ENCODE results near the gene RPLP2.

- TF ChIP-seq, protein P1, sequence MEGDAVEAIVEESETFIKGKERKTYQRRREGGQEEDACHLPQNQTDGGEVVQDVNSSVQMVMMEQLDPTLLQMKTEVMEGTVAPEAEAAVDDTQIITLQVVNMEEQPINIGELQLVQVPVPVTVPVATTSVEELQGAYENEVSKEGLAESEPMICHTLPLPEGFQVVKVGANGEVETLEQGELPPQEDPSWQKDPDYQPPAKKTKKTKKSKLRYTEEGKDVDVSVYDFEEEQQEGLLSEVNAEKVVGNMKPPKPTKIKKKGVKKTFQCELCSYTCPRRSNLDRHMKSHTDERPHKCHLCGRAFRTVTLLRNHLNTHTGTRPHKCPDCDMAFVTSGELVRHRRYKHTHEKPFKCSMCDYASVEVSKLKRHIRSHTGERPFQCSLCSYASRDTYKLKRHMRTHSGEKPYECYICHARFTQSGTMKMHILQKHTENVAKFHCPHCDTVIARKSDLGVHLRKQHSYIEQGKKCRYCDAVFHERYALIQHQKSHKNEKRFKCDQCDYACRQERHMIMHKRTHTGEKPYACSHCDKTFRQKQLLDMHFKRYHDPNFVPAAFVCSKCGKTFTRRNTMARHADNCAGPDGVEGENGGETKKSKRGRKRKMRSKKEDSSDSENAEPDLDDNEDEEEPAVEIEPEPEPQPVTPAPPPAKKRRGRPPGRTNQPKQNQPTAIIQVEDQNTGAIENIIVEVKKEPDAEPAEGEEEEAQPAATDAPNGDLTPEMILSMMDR (IDR thresholded peaks at IDR 0.05 in 4 of 5, conservative IDR thresholded peaks at IDR 0.05 in 1 of 5) = no peak
- no peak for TF ChIP-seq POLR2A (IDR thresholded peaks at IDR 0.05)
Observed at GRCh38 chr11:761526-762108, 48.1 kb upstream of the RPLP2 start.
